Coronary artery (tissue), 2 donors: ENCODE measurements around the gene LAMC3.

ENCODE experiments used
- DNase-seq: peaks from one replicate; pipeline ENCODE4 v3.0.0-alpha.2; 2017; ENCODE audit warnings: low spot score
- H3K27ac ChIP-seq, 2 donors: fragments of 200-600 bp; sonication (generic); one replicate each; pipeline ENCODE4 v1.5.1; 2016 to 2019
- H3K4me3 ChIP-seq: fragments of 200-600 bp; sonication (generic); 2 replicates; pipeline ENCODE4 v1.5.1; 2016; ENCODE audit warnings: mild to moderate bottlenecking, moderate library complexity
- CTCF ChIP-seq: fragments of 200-600 bp; sonication (generic); IDR thresholded peaks from one replicate; pipeline ENCODE4 v1.5.1; 2019; ENCODE audit warnings: antibody characterized with exemption

The LAMC3 gene

DNA sequence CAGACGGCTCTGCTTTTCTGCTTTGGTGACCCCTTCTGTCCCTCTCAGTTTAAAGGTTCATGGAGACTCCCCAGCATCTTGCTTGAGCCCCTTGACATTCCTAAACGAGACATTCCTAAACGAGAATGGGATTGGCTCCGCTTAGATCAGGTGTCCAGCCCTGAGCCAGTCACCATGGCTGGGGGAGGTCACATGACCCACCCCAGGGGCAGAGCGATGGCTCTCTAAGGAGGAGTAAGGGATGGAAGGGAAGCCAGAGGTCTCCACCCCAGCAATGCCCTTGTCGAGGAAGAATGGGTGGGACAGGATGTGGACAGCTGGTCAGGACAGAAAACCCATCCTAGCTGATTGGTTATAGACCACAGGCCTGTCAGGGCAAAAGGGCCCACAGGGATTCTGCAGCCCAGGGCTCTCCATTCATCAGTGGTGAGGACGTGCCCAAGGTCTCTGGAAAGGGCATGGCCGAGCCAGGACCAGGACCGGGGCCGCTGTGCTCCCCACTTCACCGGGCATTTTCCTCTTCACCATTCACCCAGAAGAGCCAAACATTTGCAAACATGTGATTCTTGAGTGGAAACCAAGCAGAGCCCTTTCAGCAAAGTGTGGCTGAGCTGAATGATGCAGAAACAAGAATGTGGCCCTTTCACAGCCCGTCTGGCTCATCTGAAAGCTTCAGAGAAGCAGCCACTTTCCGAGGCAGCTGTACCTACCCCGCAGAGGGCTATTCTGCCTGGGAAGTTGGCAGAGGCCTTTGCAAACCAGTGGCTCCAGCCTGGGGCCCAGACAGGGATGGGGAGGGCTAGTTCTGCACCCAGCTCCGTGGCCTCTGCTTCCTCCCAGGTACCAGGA lies 67.6 kb downstream of the LAMC3 start:
- DNase-seq = no peak
- Histone ChIP-seq H3K27ac (no peak overlapping the region), H3K4me3 (no peak overlapping the region)
- no peak for TF ChIP-seq CTCF

GRCh38 chr9:131078427-131079366 lies 69.7 kb downstream of the LAMC3 start:
- no peak for DNase-seq
- no peak for TF ChIP-seq CTCF
- no peak overlapping the region for H3K27ac ChIP-seq
- no peak overlapping the region for H3K4me3 ChIP-seq

DNA sequence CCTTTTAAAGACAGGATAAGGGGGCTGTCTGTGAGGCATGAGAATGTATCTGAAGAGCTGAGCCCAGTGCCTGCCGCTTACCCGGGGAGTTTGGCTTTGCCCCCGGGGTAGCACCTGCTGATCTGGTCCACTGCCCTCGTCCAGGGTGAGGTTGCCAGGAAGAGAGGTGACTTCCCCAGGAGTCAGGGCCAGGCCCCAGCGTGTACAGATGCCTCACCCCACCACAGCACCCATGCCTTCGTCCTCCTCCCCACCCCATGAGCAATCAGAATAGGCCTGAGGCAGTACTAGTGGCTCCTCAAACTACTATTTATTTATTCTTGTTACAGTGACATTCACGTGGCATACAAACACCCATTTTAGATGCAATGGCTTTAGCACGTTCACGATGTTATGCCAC lies 71.6 kb downstream of the LAMC3 start:
- Histone ChIP-seq H3K4me3 (no peak overlapping the region), H3K27ac (no peak overlapping the region)
- no peak for DNase-seq
- TF ChIP-seq CTCF = no peak

DNA sequence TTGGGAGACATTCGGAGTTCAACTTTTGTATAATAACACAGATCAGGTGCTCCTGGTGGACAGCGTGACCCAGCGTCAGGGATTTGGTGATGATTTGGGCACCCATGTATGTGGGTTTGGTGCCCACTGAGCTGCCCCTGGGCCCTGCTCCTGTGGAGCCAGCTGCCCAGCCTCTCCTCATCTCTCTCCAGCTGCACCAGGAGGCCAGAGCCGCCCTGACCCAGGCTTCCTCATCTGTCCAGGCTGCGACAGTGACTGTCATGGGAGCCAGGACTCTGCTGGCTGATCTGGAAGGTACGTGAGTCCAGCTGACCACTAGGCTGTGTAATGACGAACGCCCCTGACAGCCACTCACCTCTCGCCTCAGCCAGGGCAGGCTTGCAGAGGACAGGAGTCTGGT lies 72.9 kb downstream of the LAMC3 start:
- H3K4me3 ChIP-seq = no peak overlapping the region
- no peak for DNase-seq
- H3K27ac ChIP-seq = no peak overlapping the region
- TF ChIP-seq CTCF = no peak

DNA sequence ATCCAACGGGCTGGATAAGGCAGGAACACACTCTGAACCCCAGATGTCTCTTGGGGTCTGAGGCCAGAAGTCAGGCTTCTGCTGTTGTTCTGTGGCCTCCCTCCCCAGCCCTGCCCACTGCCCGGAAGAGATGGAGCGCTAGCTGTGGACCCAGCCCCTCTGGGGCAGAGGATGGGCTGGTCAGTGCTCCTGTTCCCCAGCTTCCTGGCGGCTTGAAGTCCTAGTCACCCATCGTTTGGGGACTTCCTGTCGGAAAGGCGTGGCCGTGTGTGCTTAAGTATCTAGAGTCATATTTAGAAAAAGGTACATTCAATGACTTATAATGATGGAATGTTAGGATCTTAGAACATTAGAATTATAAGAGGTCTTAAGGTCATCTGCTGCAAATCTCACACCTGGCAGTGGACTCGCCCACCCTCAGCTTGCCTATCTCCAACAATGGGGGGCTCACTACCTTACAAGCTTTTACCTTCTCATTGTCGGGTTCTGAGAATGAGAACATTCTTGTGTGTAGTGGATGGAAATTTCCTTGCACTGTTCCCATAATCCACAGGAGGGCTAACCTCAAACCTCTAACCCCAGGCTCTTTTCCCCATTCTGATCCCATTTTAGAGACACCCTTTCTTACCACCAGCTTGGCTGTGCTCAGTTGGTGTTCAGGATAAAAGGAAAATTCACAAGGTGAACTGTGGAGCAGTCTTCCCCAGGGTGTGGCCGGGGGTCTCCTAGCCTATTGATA lies 74.0 kb downstream of the LAMC3 start:
- no peak for TF ChIP-seq CTCF
- no peak for DNase-seq
- Histone ChIP-seq H3K27ac (no peak overlapping the region), H3K4me3 (no peak overlapping the region)

- no peak for TF ChIP-seq CTCF
- no peak overlapping the region for H3K27ac ChIP-seq
- DNase-seq = no peak
- H3K4me3 ChIP-seq = no peak overlapping the region
These were observed 75.8 kb downstream of the LAMC3 start for GRCh38 chr9:131084661-131085369.
